Lung (tissue), 12 donors: Measurements from ENCODE around the gene CNIH3. TPM values are rescaled to one million over a fixed set of nuclear protein-coding genes. Genes with fewer than 3 reads are reported as not detected.

ENCODE experiments used
- ATAC-seq: fragments of 200-7000 bp; cut with Tn5 transposase; one replicate; pipeline ENCODE4 v1.9.1; 2020; ENCODE audit warnings: moderate number of reproducible peaks; ENCODE audit not compliant: insufficient read depth, low FRiP score
- DNase-seq, 3 donors: peaks; one replicate each; pipeline ENCODE4 v3.0.0-alpha.2; 2013 to 2017
- H3K27ac ChIP-seq, 2 donors: one replicate each; pipeline ENCODE4 v1.5.1; 2013; ENCODE audit warnings: mild to moderate bottlenecking in 2 of 2, moderate library complexity in 2 of 2, control low read depth in 1 of 2, inconsistent platforms in 1 of 2, low read depth in 1 of 2, low read length in 1 of 2
- H3K27me3 ChIP-seq, 3 donors: one replicate each; pipeline ENCODE4 v1.5.1; 2013; ENCODE audit warnings: low read length in 2 of 3; ENCODE audit not compliant: control insufficient read depth in 3 of 3, insufficient read depth in 3 of 3
- H3K36me3 ChIP-seq, 4 donors: one replicate each; pipeline ENCODE4 v1.5.1; 2013; ENCODE audit warnings: low read length in 4 of 4, mild to moderate bottlenecking in 1 of 4, moderate library complexity in 1 of 4; ENCODE audit not compliant: control insufficient read depth in 4 of 4, insufficient read depth in 4 of 4
- H3K4me1 ChIP-seq, 5 donors: one replicate each; pipeline ENCODE4 v1.5.1; 2013; ENCODE audit warnings: low read length in 5 of 5, mild to moderate bottlenecking in 2 of 5, moderate library complexity in 1 of 5; ENCODE audit not compliant: control insufficient read depth in 5 of 5, insufficient read depth in 5 of 5
- H3K4me3 ChIP-seq: one replicate; pipeline ENCODE4 v1.5.1; 2013; ENCODE audit warnings: mild to moderate bottlenecking, control low read depth, moderate library complexity
- H3K9ac ChIP-seq, 2 donors: one replicate each; pipeline ENCODE4 v1.5.1; 2013; ENCODE audit warnings: low read length in 2 of 2, control low read depth in 1 of 2; ENCODE audit not compliant: insufficient read depth in 1 of 2
- H3K9me3 ChIP-seq, 4 donors: one replicate each; pipeline ENCODE4 v1.5.1; 2013; ENCODE audit warnings: low read length in 3 of 4, mild to moderate bottlenecking in 1 of 4, moderate library complexity in 1 of 4; ENCODE audit not compliant: control insufficient read depth in 4 of 4, insufficient read depth in 3 of 4
- WGBS, 2 donors: extraction: QIAGEN DNeasy Blood & Tissue Kit; methylation state at CpG; one replicate each; pipeline ENCODE4 v1.1.7; 2013; 5-methylcytosine and 5-hydroxymethylcytosine counted together
- polyA plus RNA-seq, 2 donors: library from polyadenylated mRNA; stranded (reverse); fragments of 200-250 nt; gene quantifications; one replicate each; pipeline ENCODE4 v1.2.1, GENCODE V29; 2013
- total RNA-seq, 2 donors: library from RNA; depleted of rRNA in 1 of 2; stranded (reverse); fragments of >200 nt in 1 of 2; gene quantifications; one replicate each; pipeline ENCODE4 v1.2.1, GENCODE V29; 2014 to 2021
- TF ChIP-seq, protein P1 (sequence below): IDR thresholded peaks from 2 replicates; pipeline ENCODE4 v1.5.1; 2012; ENCODE audit warnings: mild to moderate bottlenecking; ENCODE audit errors: control extremely low read depth, extremely low read depth
- donor health status: control.
- donor health status: control.
- donor health status: Bipolar disorder and iron deficiency.
- donor health status: healthy.
- donor health status: DM: yes; HTN: yes; CAD: no.

The CNIH3 gene
- total and polyA plus RNA-seq, 4 donors: 0.70 to 5.2 (median 2.9) TPM

DNA sequence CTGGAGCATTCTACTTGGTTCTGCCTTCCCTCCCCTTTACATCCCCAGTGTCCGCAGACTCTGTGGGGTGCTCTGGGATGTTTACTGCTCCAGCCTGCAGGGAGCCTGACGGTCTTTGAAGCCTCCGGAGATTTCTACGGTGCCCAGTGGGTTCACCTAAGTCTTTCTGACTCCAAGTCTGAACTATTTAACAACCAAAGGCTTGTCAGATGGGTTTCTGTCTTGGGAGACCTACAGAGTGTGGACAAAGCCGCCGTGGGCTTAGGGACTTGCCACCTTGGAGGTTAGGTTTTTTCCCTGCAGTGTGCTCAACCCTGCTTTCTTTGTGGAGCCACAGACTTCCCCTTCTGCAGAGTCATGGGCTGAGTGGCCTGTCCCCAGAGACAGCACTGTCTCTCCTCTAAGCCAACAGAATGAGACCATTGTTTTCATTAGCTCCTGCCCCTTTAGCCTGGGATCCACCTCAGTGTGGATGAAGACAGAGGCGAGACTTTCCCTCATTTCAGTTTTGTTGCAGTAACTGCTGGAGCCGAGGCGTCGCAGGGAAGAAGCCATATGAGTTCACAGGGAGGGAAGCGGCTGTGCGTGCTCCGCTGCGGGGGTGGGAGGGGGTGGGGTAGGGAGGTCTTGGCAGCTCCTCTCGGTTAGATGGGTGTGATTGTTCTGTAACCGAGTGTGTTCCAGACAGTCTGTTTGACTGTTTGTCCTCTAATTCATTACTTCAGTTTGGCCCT is 120.7 kb downstream of the CNIH3 start:
- Histone ChIP-seq H3K9me3 (no peaks in the 10 kb centered on the region), H3K27ac (no peak overlapping the region), H3K4me3 (no peak overlapping the region), H3K9ac (no peak overlapping the region), H3K4me1 (peaks cover 0 to 12% (median 8%) of the 10 kb centered on the region in 5 donors), H3K36me3 (no peaks in the 10 kb centered on the region), H3K27me3 (no peaks in the 10 kb centered on the region)
- TF ChIP-seq, protein P1, sequence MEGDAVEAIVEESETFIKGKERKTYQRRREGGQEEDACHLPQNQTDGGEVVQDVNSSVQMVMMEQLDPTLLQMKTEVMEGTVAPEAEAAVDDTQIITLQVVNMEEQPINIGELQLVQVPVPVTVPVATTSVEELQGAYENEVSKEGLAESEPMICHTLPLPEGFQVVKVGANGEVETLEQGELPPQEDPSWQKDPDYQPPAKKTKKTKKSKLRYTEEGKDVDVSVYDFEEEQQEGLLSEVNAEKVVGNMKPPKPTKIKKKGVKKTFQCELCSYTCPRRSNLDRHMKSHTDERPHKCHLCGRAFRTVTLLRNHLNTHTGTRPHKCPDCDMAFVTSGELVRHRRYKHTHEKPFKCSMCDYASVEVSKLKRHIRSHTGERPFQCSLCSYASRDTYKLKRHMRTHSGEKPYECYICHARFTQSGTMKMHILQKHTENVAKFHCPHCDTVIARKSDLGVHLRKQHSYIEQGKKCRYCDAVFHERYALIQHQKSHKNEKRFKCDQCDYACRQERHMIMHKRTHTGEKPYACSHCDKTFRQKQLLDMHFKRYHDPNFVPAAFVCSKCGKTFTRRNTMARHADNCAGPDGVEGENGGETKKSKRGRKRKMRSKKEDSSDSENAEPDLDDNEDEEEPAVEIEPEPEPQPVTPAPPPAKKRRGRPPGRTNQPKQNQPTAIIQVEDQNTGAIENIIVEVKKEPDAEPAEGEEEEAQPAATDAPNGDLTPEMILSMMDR: no peak
- WGBS, 2 donors: 47 to 62% methylated on average over 16 of the region's 16 CpGs
- DNase-seq (peak; percentile 33 to 71 (median 49)), ATAC-seq (peak; percentile 12)

DNA sequence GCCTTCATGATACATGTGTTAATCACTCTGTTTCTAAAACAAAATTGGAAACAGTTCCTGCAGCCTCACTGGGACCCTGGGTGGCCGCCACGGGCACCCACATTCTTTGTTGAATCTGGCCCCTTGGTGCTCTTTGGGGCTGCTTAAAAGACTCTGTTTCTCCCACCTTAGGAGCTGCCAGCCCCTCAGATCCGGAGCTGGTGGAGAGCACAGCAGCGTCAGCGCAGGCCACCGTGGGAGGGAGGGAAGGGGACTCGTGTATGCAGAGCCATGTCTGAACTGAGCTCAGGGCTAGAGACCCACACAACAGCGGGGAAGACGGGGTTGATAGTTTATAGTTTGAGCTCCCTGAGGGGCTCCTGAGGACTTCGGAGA is 121.2 kb downstream of the CNIH3 start:
- Histone ChIP-seq H3K9me3 (no peaks in the 10 kb centered on the region), H3K36me3 (no peaks in the 10 kb centered on the region), H3K9ac (no peak overlapping the region), H3K4me3 (no peak overlapping the region), H3K4me1 (peaks cover 0 to 12% (median 6%) of the 10 kb centered on the region in 5 donors), H3K27me3 (no peaks in the 10 kb centered on the region), H3K27ac (no peak overlapping the region)
- ATAC-seq: no peak
- DNase-seq: peak in 1 of 3 donors; percentile 19
- 73 to 80% methylated on average over 10 of the region's 10 CpGs for WGBS, 2 donors
- TF ChIP-seq, protein P1: no peak

DNA sequence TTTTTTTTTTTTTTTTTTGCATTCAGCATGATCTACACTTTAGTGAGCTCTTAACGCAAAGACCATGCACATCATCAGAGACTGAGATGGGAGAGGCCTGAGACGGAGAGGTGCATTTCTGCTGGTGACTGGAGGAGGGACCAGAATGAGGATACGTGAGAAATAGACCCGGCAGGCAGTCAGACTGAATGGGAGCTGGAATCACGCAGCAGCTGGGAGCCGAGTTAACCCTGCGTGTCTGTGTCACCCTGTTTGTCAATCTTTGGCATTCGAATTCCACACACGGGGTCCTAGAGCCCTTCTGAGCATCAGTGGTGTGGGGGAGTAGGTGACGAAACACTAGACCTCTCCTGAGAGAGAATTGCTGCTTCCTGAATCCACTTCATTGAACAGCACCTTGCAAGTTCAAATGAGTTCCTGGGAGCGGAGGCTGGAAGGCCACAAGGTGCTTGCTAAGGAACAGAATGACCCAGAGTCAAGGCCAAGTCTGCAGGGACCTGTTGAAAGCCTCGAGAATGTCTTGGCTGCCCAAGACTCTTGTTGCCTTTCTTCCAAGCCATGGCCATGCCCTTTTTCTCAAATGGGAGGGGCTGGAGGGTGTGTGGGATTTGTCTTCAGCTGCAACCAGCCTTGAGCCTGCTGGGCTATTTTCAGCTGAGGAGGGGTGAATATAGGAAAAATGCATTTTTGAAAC is 123.3 kb downstream of the CNIH3 start:
- DNase-seq (no peak), ATAC-seq (no peak)
- 87 to 90% methylated on average over 12 of the region's 12 CpGs for WGBS, 2 donors
- H3K9me3 ChIP-seq: no peaks in the 10 kb centered on the region
- H3K4me3 ChIP-seq: no peak overlapping the region
- no peaks in the 10 kb centered on the region for H3K27me3 ChIP-seq
- H3K9ac ChIP-seq: no peak overlapping the region
- H3K4me1 ChIP-seq: peaks cover 0 to 5% (median 0%) of the 10 kb centered on the region in 5 donors
- TF ChIP-seq, protein P1: no peak
- H3K27ac ChIP-seq: no peak overlapping the region
- H3K36me3 ChIP-seq: no peaks in the 10 kb centered on the region
